WTC11 (cell line): ENCODE measurements around the gene GADD45GIP1.

Experiments
- ELF4 ChIP-seq: sonication (generic); formaldehyde crosslinking; IDR thresholded peaks from 2 replicates; pipeline ENCODE4 v1.8.1; 2022; ENCODE audit warnings: low read depth, mild to moderate bottlenecking, moderate library complexity, missing genetic modification reagents
- NR2C2 ChIP-seq: sonication (generic); formaldehyde crosslinking; IDR thresholded peaks from 2 replicates; pipeline ENCODE4 v1.8.0; 2022; ENCODE audit warnings: mild to moderate bottlenecking, missing genetic modification reagents
- SOX15 ChIP-seq: fragments of 250-450 bp; sonication (Bioruptor Pico); IDR thresholded peaks from 2 replicates; pipeline ENCODE4 v1.9.0; 2021; ENCODE audit warnings: mild to moderate bottlenecking
- TEAD4 ChIP-seq: sonication (generic); formaldehyde crosslinking; IDR thresholded peaks from 2 replicates; pipeline ENCODE4 v1.8.0; 2022; ENCODE audit warnings: mild to moderate bottlenecking, missing genetic modification reagents
- ZNF396 ChIP-seq: fragments of 250-450 bp; sonication (Bioruptor Pico); IDR thresholded peaks from 2 replicates; pipeline ENCODE4 v1.8.0; 2021; ENCODE audit warnings: mild to moderate bottlenecking, moderate library complexity, borderline replicate concordance
- TF ChIP-seq, protein P1 (sequence below): fragments of 200-600 bp; IDR thresholded peaks from 2 replicates; pipeline ENCODE4 v1.8.0; 2022; ENCODE audit warnings: antibody characterized with exemption
- TF ChIP-seq, protein P2 (sequence below): sonication (generic); formaldehyde crosslinking; IDR thresholded peaks from 2 replicates; pipeline ENCODE4 v1.8.1; 2023; ENCODE audit warnings: mild to moderate bottlenecking, moderate library complexity, missing genetic modification reagents

DNA sequence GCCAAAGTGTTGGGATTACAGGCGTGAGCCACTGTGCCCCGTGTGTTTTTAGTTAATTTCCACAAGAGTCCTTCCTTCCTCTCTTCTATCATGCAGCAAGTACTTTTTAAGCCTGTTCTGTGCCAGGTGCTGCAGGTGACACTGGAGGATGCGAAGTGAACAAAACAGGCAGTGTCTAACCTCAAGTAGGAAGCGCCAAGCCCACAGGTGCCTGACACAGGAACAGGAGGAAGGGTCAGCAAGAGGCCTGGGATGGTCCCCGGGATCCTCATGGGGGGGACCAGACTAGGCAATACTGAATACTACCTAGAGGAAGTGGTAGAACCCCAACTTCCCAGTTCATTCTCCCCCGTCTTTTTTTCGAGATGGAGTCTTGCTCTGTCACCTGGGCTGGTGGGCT, 20.4 kb downstream of the GADD45GIP1 start:
- TF ChIP-seq TEAD4 (CRISPR knock-in tag) (no peak), NR2C2 (CRISPR knock-in tag) (no peak), ZNF396 (CRISPR knock-in tag) (no peak), SOX15 (no peak), ELF4 (CRISPR knock-in tag) (no peak)
- TF ChIP-seq, protein P1, sequence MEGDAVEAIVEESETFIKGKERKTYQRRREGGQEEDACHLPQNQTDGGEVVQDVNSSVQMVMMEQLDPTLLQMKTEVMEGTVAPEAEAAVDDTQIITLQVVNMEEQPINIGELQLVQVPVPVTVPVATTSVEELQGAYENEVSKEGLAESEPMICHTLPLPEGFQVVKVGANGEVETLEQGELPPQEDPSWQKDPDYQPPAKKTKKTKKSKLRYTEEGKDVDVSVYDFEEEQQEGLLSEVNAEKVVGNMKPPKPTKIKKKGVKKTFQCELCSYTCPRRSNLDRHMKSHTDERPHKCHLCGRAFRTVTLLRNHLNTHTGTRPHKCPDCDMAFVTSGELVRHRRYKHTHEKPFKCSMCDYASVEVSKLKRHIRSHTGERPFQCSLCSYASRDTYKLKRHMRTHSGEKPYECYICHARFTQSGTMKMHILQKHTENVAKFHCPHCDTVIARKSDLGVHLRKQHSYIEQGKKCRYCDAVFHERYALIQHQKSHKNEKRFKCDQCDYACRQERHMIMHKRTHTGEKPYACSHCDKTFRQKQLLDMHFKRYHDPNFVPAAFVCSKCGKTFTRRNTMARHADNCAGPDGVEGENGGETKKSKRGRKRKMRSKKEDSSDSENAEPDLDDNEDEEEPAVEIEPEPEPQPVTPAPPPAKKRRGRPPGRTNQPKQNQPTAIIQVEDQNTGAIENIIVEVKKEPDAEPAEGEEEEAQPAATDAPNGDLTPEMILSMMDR = no peak
- TF ChIP-seq, protein P2, sequence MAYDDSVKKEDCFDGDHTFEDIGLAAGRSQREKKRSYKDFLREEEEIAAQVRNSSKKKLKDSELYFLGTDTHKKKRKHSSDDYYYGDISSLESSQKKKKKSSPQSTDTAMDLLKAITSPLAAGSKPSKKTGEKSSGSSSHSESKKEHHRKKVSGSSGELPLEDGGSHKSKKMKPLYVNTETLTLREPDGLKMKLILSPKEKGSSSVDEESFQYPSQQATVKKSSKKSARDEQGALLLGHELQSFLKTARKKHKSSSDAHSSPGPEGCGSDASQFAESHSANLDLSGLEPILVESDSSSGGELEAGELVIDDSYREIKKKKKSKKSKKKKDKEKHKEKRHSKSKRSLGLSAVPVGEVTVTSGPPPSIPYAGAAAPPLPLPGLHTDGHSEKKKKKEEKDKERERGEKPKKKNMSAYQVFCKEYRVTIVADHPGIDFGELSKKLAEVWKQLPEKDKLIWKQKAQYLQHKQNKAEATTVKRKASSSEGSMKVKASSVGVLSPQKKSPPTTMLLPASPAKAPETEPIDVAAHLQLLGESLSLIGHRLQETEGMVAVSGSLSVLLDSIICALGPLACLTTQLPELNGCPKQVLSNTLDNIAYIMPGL (CRISPR knock-in tag) = no peak
